ENCODE measurements around the gene GFPT2.
A peak's percentile ranks its signal among the peaks of the same experiment; 100 is the strongest.

The GFPT2 gene

GRCh38 chr5:180336234-180337020 is 16.7 kb downstream of the GFPT2 start:
- DNase-seq: no peak
- Mint-ChIP-seq H3K27me3 (peaks cover 31% of the 10 kb centered on the region), H3K4me3 (no peak overlapping the region), H3K9me3 (no peaks in the 10 kb centered on the region), H3K27ac (no peak overlapping the region), H3K4me1 (ENCODE audit: low read depth) (no peaks in the 10 kb centered on the region), H3K36me3 (ENCODE audit: low read depth) (no peaks in the 10 kb centered on the region)

GRCh38 chr5:180335614-180336233 is 17.4 kb downstream of the GFPT2 start:
- Mint-ChIP-seq H3K4me1 (ENCODE audit: low read depth) (no peaks in the 10 kb centered on the region), H3K4me3 (no peak overlapping the region), H3K27me3 (peaks cover 37% of the 10 kb centered on the region), H3K9me3 (no peaks in the 10 kb centered on the region), H3K36me3 (ENCODE audit: low read depth) (no peaks in the 10 kb centered on the region), H3K27ac (no peak overlapping the region)
- no peak for DNase-seq

GRCh38 chr5:180334751-180335613 is 18.2 kb downstream of the GFPT2 start:
- Mint-ChIP-seq H3K27ac (no peak overlapping the region), H3K36me3 (ENCODE audit: low read depth) (no peaks in the 10 kb centered on the region), H3K27me3 (peaks cover 37% of the 10 kb centered on the region), H3K4me3 (no peak overlapping the region), H3K9me3 (no peaks in the 10 kb centered on the region), H3K4me1 (ENCODE audit: low read depth) (peaks cover 4% of the 10 kb centered on the region)
- DNase-seq: no peak

DNA sequence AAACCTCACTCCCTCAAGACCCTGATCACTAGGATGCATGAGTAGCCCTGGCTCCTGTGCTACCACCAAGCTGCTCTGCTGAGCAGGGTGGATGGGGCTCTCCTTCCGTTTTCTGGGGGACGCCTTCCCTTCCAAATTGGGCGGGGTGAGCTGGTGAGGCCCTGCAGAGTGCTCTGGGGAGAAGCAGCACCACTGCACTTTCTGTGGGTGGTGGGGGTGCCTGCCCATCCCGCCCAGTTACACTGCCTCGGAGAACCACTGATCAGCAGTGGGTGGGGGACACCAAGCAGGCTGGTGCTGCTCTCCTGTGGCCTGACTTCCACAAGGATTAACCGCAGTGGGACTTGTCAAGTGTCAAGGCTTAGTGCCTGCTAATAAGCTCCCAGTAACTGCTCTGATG is 19.0 kb downstream of the GFPT2 start:
- no peaks in the 10 kb centered on the region for H3K9me3 Mint-ChIP-seq
- peaks cover 34% of the 10 kb centered on the region for H3K27me3 Mint-ChIP-seq
- no peaks in the 10 kb centered on the region for H3K36me3 Mint-ChIP-seq (ENCODE audit: low read depth)
- peaks cover 4% of the 10 kb centered on the region for H3K4me1 Mint-ChIP-seq (ENCODE audit: low read depth)
- no peak overlapping the region for H3K4me3 Mint-ChIP-seq
- H3K27ac Mint-ChIP-seq: no peak overlapping the region
- no peak for DNase-seq

- no peak for DNase-seq
- Mint-ChIP-seq H3K9me3 (no peaks in the 10 kb centered on the region), H3K36me3 (ENCODE audit: low read depth) (no peaks in the 10 kb centered on the region), H3K4me1 (ENCODE audit: low read depth) (peaks cover 6% of the 10 kb centered on the region), H3K27me3 (peaks cover 34% of the 10 kb centered on the region), H3K27ac (no peak overlapping the region), H3K4me3 (no peak overlapping the region)
These were observed 19.5 kb downstream of the GFPT2 start for GRCh38 chr5:180333661-180334060.

- H3K36me3 Mint-ChIP-seq (ENCODE audit: low read depth): no peaks in the 10 kb centered on the region
- H3K9me3 Mint-ChIP-seq: no peaks in the 10 kb centered on the region
- H3K4me1 Mint-ChIP-seq (ENCODE audit: low read depth): peaks cover 6% of the 10 kb centered on the region
- DNase-seq: no peak
- H3K27ac Mint-ChIP-seq: no peak overlapping the region
- H3K4me3 Mint-ChIP-seq: no peak overlapping the region
- H3K27me3 Mint-ChIP-seq: peaks cover 34% of the 10 kb centered on the region
These were observed 20.3 kb downstream of the GFPT2 start for GRCh38 chr5:180332861-180333260.

DNA sequence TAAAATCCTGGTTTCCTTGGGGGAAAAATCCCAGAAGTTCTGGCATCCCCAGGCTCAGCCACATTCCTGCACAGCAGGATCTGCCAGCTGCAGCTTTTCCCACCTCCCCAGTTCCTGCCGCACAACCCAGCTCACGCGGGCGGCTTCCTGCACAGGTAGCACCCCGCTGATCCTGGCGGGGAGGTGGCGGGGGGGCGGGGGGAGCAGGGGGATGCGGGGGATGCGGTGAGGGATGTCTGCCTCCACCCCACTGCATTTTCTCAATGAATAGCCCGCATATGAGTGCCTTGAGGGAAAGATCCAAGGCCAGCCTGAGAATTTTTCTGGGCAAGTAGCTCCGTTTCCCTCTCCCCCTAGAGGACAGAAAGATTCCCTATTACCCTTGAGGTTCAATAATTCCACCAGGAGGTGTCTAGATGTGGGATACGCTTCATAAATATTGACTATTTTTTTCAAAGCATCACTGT is 21.1 kb downstream of the GFPT2 start:
- Mint-ChIP-seq H3K4me1 (ENCODE audit: low read depth) (peaks cover 6% of the 10 kb centered on the region), H3K27me3 (peaks cover 30% of the 10 kb centered on the region), H3K36me3 (ENCODE audit: low read depth) (no peaks in the 10 kb centered on the region), H3K27ac (no peak overlapping the region), H3K4me3 (no peak overlapping the region), H3K9me3 (no peaks in the 10 kb centered on the region)
- no peak for DNase-seq

DNA sequence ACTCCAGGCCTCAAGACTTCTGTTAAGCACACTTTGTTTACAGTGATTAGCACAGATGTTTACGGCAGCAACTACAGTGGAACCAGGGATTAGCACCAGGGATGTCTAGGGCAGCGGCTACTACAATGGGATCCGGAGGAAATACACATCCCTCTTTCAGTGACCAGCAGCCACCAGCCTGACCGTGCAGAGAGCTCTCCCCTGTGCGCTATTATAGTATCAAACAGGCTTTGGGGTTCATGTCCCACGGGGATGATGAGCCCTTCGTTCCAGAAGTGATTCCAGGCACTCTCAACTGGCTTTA is 21.5 kb downstream of the GFPT2 start:
- no peaks in the 10 kb centered on the region for H3K36me3 Mint-ChIP-seq (ENCODE audit: low read depth)

DNA sequence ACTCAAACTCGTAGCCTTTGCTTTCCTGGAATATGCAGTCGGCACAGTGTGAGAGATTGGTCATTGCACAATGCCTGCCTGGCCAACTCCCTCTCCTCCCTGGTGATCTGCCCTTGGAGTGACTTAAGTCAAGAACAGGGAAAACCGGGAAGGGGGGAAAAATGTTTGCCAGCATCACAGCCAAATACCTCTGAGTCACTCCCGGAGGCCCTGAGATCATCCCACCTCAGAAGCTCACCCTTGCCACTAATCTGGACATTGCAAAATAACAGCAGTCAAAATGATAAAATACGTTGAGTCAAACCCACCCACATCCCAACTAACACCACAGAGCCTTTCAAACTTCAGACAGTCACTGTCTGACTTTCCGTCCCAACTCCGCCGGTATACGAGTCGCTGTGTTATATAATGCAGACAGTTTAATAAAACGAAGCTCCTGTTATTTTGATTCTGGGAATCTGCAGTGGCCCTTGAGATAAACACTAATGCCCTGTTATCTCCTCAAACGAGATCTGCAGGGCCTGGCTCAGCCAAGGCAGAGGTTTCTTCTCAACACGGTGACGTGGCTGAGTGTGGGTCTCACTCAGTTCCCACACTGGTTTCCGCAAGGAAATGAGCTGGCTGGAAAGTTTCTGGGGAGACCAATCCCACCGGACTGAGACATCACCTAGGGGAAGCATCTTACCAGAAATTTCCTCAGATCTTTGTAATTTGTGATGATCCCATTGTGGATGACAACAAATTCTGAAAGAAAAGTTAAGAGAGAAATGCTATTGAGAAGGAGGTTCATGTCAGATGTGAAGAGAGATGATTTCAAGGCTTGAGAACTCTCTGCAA is 22.1 kb downstream of the GFPT2 start:
- Mint-ChIP-seq H3K4me3 (no peak overlapping the region), H3K27ac (no peak overlapping the region), H3K9me3 (no peaks in the 10 kb centered on the region), H3K4me1 (ENCODE audit: low read depth) (peaks cover 6% of the 10 kb centered on the region), H3K36me3 (ENCODE audit: low read depth) (no peaks in the 10 kb centered on the region), H3K27me3 (peaks cover 30% of the 10 kb centered on the region)
- DNase-seq: no peak

More for the DNA sequence above, 21.5 kb downstream of the GFPT2 start:
- Mint-ChIP-seq H3K27me3 (peaks cover 30% of the 10 kb centered on the region), H3K9me3 (no peaks in the 10 kb centered on the region), H3K27ac (no peak overlapping the region), H3K4me3 (no peak overlapping the region), H3K4me1 (ENCODE audit: low read depth) (peaks cover 6% of the 10 kb centered on the region)
- no peak for DNase-seq

- Mint-ChIP-seq H3K36me3 (ENCODE audit: low read depth) (no peaks in the 10 kb centered on the region), H3K27ac (no peak overlapping the region), H3K4me1 (ENCODE audit: low read depth) (peaks cover 6% of the 10 kb centered on the region), H3K9me3 (no peaks in the 10 kb centered on the region), H3K4me3 (no peak overlapping the region), H3K27me3 (peaks cover 24% of the 10 kb centered on the region)
- DNase-seq: no peak
These were observed 22.9 kb downstream of the GFPT2 start for GRCh38 chr5:180330270-180330648.

DNA sequence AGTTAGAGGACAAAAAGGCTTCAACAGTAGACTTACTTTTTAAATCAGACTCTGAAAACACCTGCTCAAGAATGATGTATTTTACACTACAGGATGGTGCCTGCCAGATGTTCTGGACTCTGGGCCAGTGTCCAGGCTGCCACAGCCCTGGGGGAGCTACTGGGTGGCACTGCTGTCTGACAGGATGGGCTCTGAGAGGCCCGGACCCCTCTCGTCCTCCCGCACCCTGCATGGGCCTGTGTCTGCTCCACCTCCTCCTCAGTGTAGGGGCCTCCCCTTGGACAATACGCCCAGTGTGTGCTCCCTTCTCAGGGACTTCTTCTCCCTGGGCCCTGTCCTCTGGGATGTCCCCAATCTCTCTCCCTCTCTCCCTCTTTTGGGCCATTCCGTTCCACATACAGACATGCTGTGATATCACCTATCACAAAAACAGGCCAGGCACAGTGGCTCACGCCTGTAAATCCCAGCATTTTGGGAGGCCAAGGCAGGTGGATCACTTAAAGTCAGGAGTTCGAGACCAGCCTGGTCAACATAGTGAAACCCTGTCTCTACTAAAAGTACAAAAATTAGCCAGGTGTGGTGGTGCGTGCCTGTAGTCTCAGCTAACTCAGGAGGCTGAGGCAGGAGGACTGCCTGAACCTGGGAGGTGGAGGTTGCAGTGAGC is 23.4 kb downstream of the GFPT2 start:
- Mint-ChIP-seq H3K27me3 (peaks cover 24% of the 10 kb centered on the region), H3K36me3 (ENCODE audit: low read depth) (no peaks in the 10 kb centered on the region), H3K4me3 (no peak overlapping the region), H3K27ac (no peak overlapping the region), H3K9me3 (no peaks in the 10 kb centered on the region), H3K4me1 (ENCODE audit: low read depth) (peaks cover 6% of the 10 kb centered on the region)
- DNase-seq: no peak

DNA sequence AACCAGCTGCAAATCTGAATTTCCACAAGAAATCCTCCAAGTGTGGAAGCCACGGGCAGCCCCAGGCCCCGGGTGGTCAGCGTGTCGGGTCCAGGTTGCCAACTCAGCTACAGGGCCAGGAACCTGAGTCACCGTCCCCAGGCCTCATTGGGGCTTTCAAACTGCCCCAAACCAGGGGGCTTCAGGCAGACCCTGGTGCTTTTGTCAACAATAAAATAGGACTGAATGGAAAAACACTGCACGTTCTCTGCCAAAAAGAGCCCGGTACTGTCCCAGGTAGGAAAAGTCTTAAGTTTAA is 24.0 kb downstream of the GFPT2 start:
- Mint-ChIP-seq H3K36me3 (ENCODE audit: low read depth) (no peaks in the 10 kb centered on the region), H3K27ac (no peak overlapping the region), H3K27me3 (peaks cover 21% of the 10 kb centered on the region), H3K9me3 (no peaks in the 10 kb centered on the region), H3K4me3 (no peak overlapping the region), H3K4me1 (ENCODE audit: low read depth) (peaks cover 6% of the 10 kb centered on the region)
- no peak for DNase-seq

GRCh38 chr5:180328296-180329137 is 24.6 kb downstream of the GFPT2 start:
- Mint-ChIP-seq H3K4me1 (ENCODE audit: low read depth) (peaks cover 6% of the 10 kb centered on the region), H3K4me3 (no peak overlapping the region), H3K9me3 (no peaks in the 10 kb centered on the region), H3K36me3 (ENCODE audit: low read depth) (no peaks in the 10 kb centered on the region), H3K27me3 (peaks cover 16% of the 10 kb centered on the region), H3K27ac (no peak overlapping the region)
- peak; percentile 89 for DNase-seq

All from activated T-cell treated with anti-CD3 and anti-CD28 coated beads, Interleukin-2, amount 50 U/mL, for 24 hours (primary cell).